AML-193 (cell line): ENCODE results near the gene COMTD1.

Experiments
- DNase-seq, 2 experiments: peaks; one replicate each; lab custom pipeline; 2025; lab: John Stamatoyannopoulos, UW

Gene COMTD1

GRCh38 chr10:75235375-75236177 lies at the start of gene COMTD1:
Gene COMTD1, minus strand, starts transcription at chr10:75235957. Its CDS starts 29 bp downstream, at chr10:75235928.
- peak; percentile 77 to 79 for DNase-seq

DNA sequence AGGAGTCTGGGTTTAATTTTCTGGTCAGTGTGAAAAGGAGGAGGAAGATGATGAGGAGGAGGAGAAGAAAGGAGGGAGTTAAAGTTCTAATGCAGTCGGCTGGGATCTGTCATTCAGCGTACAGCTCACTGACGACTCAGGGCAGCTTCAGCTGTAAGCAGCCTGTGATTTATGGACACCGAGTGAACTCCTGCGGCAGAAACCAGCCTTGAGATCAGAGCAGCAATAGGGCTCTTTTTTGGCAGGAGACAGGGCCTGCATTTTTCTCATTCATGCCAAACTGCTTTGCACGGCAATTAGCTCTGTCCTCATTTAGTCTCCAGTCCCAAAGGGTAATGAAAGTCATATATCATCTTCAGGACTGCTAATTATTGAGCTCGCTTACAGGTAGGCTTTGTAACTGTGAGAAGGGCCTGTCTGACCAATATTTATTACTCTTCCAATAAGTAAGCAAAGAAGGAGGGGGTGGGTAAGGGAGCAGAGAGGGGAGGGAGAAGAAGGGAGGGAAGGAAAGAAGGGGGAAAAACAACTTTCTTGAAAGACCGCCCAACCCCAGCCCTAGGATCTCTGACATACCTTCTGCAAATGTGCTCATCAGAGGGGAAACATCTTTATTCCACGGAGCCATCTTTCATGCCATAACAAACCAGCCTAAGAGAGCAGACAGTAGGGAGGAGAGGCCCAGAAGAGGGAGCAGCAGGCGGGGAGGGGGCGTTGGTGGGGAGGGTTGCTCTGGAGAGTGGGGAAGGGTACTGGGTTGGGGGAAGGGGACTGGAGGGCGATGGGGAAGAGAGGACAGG lies 48.1 kb upstream of the COMTD1 start:
- DNase-seq, result no peak

DNA sequence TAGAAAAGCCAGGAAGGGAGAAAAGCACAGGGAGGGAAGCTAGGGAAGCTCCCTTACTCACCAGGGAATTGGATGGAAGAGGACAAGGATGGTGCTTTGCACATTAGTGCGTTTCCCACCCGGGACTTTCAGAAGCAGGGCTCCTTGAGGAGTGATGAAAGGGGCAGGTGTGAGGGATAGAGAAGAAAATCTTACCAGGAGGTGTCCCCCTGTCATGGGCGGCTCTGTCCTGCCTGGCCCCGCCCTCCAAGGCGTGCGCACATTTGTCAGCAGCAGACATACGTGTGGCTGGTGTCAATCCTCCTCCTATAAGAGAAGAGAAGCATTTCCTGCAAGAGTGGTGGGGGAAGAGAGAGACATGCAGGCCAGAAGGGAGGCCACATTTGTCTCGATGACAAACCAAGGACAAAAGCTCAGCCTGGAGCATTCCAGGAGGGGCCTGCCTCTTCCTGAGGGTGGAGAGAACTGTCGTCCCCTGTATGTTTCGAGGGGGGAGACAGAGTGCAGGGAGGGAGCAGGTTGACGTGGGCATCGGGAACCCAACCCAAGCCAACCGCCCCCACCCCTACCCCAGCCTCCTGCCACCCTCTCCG lies 47.4 kb upstream of the COMTD1 start:
- no peak for DNase-seq

DNA sequence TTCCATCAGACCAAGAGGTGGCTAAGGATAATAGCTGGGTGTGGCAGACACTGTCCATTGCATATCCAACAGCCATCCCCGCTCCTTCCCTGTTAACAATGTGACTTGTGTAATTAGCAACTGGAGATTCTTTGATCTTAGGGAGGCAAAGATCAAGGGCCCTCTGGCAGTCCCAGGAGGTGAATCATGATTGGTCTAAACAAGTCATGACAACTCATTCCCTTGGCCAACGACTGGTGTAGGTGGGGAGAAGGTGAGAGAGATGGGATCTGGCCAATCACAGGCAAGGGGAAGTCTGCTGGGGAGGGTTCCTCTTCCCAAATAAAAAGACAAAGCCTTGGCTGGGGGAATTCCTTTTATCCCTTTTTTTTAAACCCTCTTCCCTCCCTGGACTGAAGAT lies 46.2 kb upstream of the COMTD1 start:
- no peak for DNase-seq

DNA sequence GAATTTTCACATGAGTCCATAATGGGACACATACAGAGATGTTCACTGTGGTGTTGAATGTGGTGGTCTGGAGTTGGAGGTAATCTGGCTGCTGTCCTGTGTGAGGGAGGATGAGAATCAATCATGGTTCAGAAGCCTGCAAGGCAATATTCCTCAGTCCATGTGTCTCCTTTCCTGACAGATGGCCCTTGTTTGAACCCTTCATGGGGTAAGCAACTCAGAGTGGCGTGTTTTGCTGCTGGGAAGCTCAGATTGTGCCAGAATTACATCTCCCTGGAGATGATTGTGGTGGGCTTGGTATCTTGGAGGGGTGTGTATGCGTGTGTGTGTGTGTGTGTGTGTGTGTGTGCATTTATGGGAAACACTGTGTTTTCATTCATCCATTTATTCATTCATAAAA lies 44.5 kb upstream of the COMTD1 start:
- no peak for DNase-seq

DNA sequence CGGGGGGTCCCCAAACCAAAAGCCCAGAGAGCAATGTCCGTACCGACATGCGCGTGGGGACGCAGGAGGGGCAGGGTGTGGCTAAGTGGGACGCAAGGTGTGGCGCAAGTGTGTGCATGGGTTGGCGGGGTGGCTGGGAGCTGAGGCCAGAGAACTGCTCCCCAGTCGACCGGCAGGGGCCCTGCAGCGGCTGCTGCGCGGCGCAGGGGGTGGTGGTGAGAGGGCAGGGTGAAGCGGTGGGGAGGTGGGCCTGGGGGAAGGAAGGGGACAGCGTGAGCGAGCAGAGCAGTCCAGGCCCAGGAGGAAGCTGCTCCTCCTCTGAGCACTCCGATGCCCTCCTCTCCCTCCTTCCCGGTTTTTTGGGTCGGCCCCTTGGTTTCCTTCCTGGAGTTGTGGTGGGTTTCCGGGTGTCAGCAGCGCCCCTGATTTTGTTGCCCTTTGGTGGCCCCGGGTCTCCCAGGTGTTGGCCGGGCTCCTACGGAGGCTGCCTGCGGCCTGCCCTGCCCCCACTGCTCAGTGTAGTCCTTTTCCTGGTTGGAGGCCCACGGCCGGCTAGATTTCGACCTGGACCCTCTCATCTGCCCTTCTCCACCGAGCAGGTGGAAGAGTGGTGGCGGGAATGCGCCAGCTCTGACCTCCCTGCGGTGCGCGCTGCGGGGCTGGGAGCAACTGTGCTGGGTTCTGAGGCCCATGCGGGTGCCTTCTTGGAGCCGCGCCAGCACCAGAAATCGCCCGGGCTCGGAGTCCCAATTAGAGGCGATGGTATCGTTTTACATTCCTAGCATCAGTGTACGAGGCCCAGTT lies 40.5 kb upstream of the COMTD1 start:
- no peak for DNase-seq

GRCh38 chr10:75272896-75273295 lies 37.1 kb upstream of the COMTD1 start:
- no peak for DNase-seq

GRCh38 chr10:75272094-75272493 lies 36.3 kb upstream of the COMTD1 start:
- no peak for DNase-seq

DNA sequence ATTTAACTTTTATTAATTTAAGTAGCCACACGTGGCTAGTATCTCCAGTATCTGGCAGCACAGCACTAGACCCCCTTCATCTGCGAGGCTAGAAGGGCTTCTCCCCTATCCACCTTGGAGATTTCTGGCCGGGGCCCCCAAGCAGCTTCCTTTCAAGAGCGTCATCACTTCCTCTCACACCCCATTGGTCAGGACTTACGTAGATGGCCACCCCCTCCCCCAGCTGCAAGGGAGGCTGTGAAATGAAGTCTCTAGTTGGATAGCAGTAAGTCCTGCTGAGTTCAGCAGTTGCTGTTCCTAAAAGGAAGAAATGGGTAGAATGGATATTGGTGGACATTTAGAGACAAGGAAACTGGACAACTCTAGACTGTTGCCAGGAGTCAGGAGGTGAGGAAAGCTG lies 33.8 kb upstream of the COMTD1 start:
- no peak for DNase-seq

GRCh38 chr10:75266945-75267344 lies 31.2 kb upstream of the COMTD1 start:
- no peak for DNase-seq

- DNase-seq, result no peak
Observed at GRCh38 chr10:75265856-75266255, 30.1 kb upstream of the COMTD1 start.

GRCh38 chr10:75263806-75264205 lies 28.0 kb upstream of the COMTD1 start:
- DNase-seq, result no peak

- DNase-seq, result no peak
Observed at GRCh38 chr10:75261813-75262705, 26.3 kb upstream of the COMTD1 start.

- DNase-seq, result no peak
Observed at GRCh38 chr10:75260990-75261389, 25.2 kb upstream of the COMTD1 start.

GRCh38 chr10:75254739-75255138 lies 19.0 kb upstream of the COMTD1 start:
- no peak for DNase-seq

DNA sequence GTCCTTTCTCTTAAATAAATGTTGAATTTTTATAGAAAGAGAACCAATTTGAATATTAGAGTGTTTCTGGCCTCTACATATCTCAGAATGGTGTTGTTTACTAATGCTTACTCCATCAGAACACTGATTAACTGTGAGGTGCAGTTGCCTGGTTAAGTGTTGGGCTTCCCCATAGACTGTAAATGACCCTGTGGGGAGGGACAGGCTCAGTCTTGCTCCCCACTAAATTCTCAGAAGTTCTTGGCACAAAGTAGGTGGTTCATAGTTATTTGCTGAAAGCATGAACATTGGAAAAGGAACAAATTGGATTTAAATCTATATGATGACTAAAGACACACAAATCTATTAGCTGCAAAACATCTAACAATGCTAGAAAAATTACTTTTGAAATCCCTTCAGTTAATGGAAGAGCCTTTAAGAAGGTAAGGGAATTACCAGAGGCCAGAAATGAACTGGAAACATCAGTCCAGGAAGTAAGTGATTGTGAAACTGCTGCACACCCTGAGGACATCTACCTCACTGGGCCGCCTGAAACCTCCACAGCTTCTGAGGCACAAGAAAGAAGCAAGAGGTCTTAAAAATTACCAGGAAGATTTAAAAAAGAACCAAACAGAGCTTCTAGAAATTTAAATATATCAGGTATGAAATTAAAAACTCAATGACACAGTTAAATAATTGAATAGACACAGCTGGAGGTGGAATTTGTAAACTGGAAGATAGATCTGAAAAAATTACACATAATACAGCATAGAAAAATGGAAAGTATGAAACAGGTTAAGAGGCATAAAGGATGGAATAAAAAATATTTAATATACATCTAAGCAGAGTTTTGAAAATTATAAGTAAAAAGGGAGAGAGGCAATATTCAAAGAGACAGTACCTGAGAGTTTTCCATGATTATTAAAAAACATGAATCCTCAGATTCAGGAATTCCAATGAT lies 17.8 kb upstream of the COMTD1 start:
- no peak for DNase-seq

- DNase-seq, result no peak
Observed at GRCh38 chr10:75250934-75251333, 15.2 kb upstream of the COMTD1 start.

- DNase-seq, result no peak
Observed at GRCh38 chr10:75247797-75248196, 12.0 kb upstream of the COMTD1 start.

DNA sequence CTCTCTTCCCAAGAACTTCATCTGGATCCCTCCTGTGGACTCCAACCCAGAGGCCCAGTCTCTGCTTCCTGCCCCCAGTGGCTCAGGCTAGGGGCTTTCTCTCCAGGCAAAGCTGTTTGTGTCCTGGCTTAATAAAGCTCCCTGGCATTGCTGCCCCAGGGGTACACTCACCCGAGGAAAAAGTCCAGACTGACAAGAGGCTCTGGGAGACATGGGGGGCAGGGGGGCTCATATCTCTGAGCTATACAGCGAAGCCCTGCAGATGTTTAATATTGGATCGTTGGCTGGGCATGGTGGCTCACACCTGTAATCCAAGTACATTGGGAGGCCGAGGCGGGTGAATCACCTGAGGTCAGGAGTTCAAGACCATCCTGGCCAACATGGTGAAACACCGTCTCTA lies 10.7 kb upstream of the COMTD1 start:
- DNase-seq, result no peak
